ENCODE measurements around the gene CYP26B1. TPM values are rescaled to one million over a fixed set of nuclear protein-coding genes. Genes with fewer than 3 reads are reported as not detected.

CYP26B1 gene
- total and polyA plus RNA-seq, 2 donors (not counting 3 experiments of a cell fraction or from before 2014, with no cell fraction given) = 0.30 to 1.1 TPM

DNA sequence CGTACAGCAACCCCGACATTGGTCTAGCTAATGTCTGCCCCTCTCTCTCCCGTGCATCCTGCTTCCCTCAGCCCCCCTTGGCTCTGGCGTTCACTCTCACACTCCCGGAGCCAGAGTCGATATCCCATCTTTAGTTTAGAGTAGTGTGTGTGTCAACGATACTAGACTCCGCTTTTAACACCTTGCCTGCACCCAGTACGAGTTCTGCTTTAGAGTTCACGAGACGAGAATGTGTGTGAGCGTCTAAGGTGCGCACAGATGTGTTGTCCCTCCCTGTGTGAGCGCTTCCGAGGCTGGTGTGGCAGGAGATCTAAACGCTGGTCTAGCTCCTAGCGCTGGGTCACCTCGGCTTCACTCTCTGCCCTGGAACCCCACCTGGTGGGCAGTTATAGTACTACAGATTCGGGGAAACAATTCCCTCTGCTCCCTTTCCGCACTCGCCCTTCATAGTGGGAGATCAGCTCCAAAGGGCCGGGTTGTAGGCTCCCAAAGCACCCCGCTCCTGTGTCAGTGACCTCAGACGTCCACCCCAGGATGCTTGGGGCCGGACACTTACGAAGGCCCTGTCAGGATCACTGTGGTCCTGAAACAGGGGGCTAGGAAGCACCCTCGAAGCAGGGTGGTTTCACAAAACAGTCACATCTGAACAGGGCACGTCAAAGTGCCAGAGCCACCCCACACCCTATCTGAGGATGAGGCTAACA, 2.6 kb upstream of the CYP26B1 start:
- no peaks in the 10 kb centered on the region for H4K20me1 ChIP-seq (replicated peaks; ENCODE audit: control insufficient read depth, extremely low read depth, insufficient read depth, low read length)
- BruUV-seq (replicated peaks) = no TSS peak
- no peak overlapping the region for H3K4me3 ChIP-seq (replicated peaks in 1 of 3; ENCODE audit: insufficient read depth in 1 of 3, low read depth in 1 of 3, low read length in 3 of 3)
- H3K4me1 ChIP-seq (ENCODE audit: control insufficient read depth, extremely low read depth, insufficient read depth, low read length) = peaks cover 15% of the 10 kb centered on the region
- dilution Hi-C loops (cut with MboI; ENCODE audit: extremely low pct_ligation_motif_present, low sequenced_read_pairs) (no loop called here), intact Hi-C loops (cut with micrococcal nuclease) (loop anchor here (1.0 to 5.0 kb wide), 6 partner anchors 226 to 605 kb away; no protein-coding TSS in a partner anchor)
- no peak overlapping the region for H3K9ac ChIP-seq (replicated peaks; ENCODE audit: extremely low read depth, insufficient read depth, low read length)
- POLR2A ChIA-PET = no interaction called here
- DNase-seq (ENCODE audit: low read depth, low spot score) (peak; percentile 77), FAIRE-seq (peak; percentile 96)
- no peaks in the 10 kb centered on the region for H3K9me3 ChIP-seq (replicated peaks; ENCODE audit: control insufficient read depth, insufficient read depth, low read length)
- H3K79me2 ChIP-seq (ENCODE audit: control insufficient read depth, insufficient read depth, low read length) = no peaks in the 10 kb centered on the region
- no peak for TF ChIP-seq FOS (IDR thresholded peaks at IDR 0.05; ENCODE audit: borderline replicate concordance, insufficient read depth, low read length)
- TF ChIP-seq, protein P1, sequence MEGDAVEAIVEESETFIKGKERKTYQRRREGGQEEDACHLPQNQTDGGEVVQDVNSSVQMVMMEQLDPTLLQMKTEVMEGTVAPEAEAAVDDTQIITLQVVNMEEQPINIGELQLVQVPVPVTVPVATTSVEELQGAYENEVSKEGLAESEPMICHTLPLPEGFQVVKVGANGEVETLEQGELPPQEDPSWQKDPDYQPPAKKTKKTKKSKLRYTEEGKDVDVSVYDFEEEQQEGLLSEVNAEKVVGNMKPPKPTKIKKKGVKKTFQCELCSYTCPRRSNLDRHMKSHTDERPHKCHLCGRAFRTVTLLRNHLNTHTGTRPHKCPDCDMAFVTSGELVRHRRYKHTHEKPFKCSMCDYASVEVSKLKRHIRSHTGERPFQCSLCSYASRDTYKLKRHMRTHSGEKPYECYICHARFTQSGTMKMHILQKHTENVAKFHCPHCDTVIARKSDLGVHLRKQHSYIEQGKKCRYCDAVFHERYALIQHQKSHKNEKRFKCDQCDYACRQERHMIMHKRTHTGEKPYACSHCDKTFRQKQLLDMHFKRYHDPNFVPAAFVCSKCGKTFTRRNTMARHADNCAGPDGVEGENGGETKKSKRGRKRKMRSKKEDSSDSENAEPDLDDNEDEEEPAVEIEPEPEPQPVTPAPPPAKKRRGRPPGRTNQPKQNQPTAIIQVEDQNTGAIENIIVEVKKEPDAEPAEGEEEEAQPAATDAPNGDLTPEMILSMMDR (IDR thresholded peaks at IDR 0.05; ENCODE audit: extremely low read depth in 1 of 2, insufficient read depth in 1 of 2, low read depth in 1 of 2, low read length in 2 of 2) = peak; percentile 66 to 85
- TF ChIP-seq, protein P2, sequence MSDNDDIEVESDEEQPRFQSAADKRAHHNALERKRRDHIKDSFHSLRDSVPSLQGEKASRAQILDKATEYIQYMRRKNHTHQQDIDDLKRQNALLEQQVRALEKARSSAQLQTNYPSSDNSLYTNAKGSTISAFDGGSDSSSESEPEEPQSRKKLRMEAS (IDR thresholded peaks at IDR 0.05; ENCODE audit: insufficient read depth, insufficient read length) = no peak
- H3K27me3 ChIP-seq (ENCODE audit: control insufficient read depth in 2 of 2, insufficient read depth in 2 of 2, low read length in 2 of 2) = peaks cover 33 to 48% of the 10 kb centered on the region in 2 experiments
- H2AFZ ChIP-seq (ENCODE audit: low read depth, low read length) = no peak overlapping the region
- H3K4me2 ChIP-seq (ENCODE audit: insufficient read depth, low read length) = peak overlapping the region; percentile 10
- no peak overlapping the region for H3K27ac ChIP-seq (ENCODE audit: insufficient read depth, low read depth, low read length)
- H3K9me1 ChIP-seq (replicated peaks; ENCODE audit: control insufficient read depth, extremely low read depth, insufficient read depth, low read length) = no peaks in the 10 kb centered on the region
- CTCF ChIA-PET = interaction anchor here (0.5 to 6.6 kb wide), 72 partner anchors 9 to 1049 kb away, joined by 3 to 174 read pairs (median 4); partner anchors contain the start of gene ZNF638
- H3K36me3 ChIP-seq (ENCODE audit: control insufficient read depth in 2 of 2, extremely low read depth in 1 of 2, insufficient read depth in 2 of 2, low read length in 2 of 2) = no peaks in the 10 kb centered on the region
